Measurements from ENCODE around the gene DSE. TPM values are rescaled to one million over a fixed set of nuclear protein-coding genes. Genes with fewer than 3 reads are reported as not detected.

The DSE gene
- total and polyA plus RNA-seq, 2 donors (not counting 1 experiment from before 2014, with no cell fraction given) = 8.3 to 8.6 TPM

GRCh38 chr6:116327803-116328527, 42.8 kb upstream of the DSE start:
- no peak overlapping the region for H2AFZ ChIP-seq (ENCODE audit: insufficient read depth, low read depth, low read length, poor library complexity, severe bottlenecking)
- Mint-ChIP-seq H3K4me3 (no peak overlapping the region), H3K9me3 (ENCODE audit: insufficient read depth) (no peaks in the 10 kb centered on the region), H3K27me3 (no peaks in the 10 kb centered on the region), H3K4me1 (no peaks in the 10 kb centered on the region), H3K27ac (no peak overlapping the region)
- no peaks in the 10 kb centered on the region for H4K20me1 ChIP-seq (ENCODE audit: control insufficient read depth, insufficient read depth, low read length, poor library complexity, severe bottlenecking)
- CTCF ChIA-PET = no interaction called here
- TF ChIP-seq EZH2 (IDR thresholded peaks at IDR 0.05; ENCODE audit: borderline replicate concordance, insufficient read depth, low read depth, low read length, poor library complexity, severe bottlenecking) = no peak
- TF ChIP-seq, protein P1, sequence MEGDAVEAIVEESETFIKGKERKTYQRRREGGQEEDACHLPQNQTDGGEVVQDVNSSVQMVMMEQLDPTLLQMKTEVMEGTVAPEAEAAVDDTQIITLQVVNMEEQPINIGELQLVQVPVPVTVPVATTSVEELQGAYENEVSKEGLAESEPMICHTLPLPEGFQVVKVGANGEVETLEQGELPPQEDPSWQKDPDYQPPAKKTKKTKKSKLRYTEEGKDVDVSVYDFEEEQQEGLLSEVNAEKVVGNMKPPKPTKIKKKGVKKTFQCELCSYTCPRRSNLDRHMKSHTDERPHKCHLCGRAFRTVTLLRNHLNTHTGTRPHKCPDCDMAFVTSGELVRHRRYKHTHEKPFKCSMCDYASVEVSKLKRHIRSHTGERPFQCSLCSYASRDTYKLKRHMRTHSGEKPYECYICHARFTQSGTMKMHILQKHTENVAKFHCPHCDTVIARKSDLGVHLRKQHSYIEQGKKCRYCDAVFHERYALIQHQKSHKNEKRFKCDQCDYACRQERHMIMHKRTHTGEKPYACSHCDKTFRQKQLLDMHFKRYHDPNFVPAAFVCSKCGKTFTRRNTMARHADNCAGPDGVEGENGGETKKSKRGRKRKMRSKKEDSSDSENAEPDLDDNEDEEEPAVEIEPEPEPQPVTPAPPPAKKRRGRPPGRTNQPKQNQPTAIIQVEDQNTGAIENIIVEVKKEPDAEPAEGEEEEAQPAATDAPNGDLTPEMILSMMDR (IDR thresholded peaks at IDR 0.05) = no peak
- WGBS (ENCODE audit: insufficient coverage) = 88% methylated on average over 4 of the region's 6 CpGs
- H3K9me3 ChIP-seq (ENCODE audit: control extremely low read depth in 1 of 3, control insufficient read depth in 2 of 3, insufficient read depth in 1 of 3, low read length in 2 of 3) = no peaks in the 10 kb centered on the region
- H3K4me2 ChIP-seq (replicated peaks; ENCODE audit: low read depth, low read length, poor library complexity, severe bottlenecking) = no peak overlapping the region
- no peak overlapping the region for H3K9ac ChIP-seq (ENCODE audit: low read length)
- POLR2A ChIA-PET = no interaction called here
- intact Hi-C loops (cut with micrococcal nuclease) = no loop called here
- DNase-seq = no peak
- no peak overlapping the region for H3K4me3 ChIP-seq (ENCODE audit: control extremely low read depth in 1 of 5, extremely low read depth in 1 of 5, insufficient read depth in 1 of 5, low read depth in 2 of 5, low read length in 4 of 5)
- H3K4me1 ChIP-seq (ENCODE audit: control insufficient read depth in 2 of 2, insufficient read depth in 2 of 2, low read length in 2 of 2) = no peaks in the 10 kb centered on the region
- no peak for ATAC-seq (ENCODE audit: low read depth)
- no peak overlapping the region for H3K27ac ChIP-seq (ENCODE audit: low read length in 2 of 2)
- no peaks in the 10 kb centered on the region for H3K27me3 ChIP-seq (replicated peaks in 1 of 4; ENCODE audit: control extremely low read depth in 1 of 4, control insufficient read depth in 3 of 4, insufficient read depth in 4 of 4, low read length in 3 of 4)
- no peaks in the 10 kb centered on the region for H3K36me3 ChIP-seq (replicated peaks in 1 of 2; ENCODE audit: control extremely low read depth in 1 of 2, control insufficient read depth in 1 of 2, extremely low read depth in 1 of 2, insufficient read depth in 2 of 2, low read length in 1 of 2)
- no peaks in the 10 kb centered on the region for H3K79me2 ChIP-seq (ENCODE audit: control insufficient read depth, insufficient read depth, low read length)

DNA sequence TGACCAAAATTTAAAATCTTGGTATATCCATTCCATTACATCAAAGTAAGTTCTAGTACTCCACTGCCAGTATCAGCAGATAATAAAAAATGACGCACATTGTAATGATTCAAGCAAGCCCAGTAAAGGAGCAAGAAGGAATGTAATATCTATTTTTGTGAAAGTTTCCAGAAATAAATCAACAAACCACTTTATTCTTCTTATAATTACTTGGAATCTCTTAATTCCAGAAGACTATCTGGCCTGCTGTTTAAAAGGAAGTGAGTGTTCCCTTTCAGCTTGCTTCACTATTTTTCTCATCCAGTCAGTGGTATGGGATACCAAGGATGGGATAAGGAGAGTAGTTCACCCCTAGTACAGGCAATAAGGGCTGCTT, 42.2 kb upstream of the DSE start:
- Mint-ChIP-seq H3K27ac (no peak overlapping the region), H3K9me3 (ENCODE audit: insufficient read depth) (peaks cover 3% of the 10 kb centered on the region), H3K4me1 (no peaks in the 10 kb centered on the region), H3K27me3 (no peaks in the 10 kb centered on the region), H3K4me3 (no peak overlapping the region)
- H3K4me2 ChIP-seq (replicated peaks; ENCODE audit: low read depth, low read length, poor library complexity, severe bottlenecking) = no peak overlapping the region
- intact Hi-C loops (cut with micrococcal nuclease) = no loop called here
- TF ChIP-seq EZH2 (IDR thresholded peaks at IDR 0.05; ENCODE audit: borderline replicate concordance, insufficient read depth, low read depth, low read length, poor library complexity, severe bottlenecking) = no peak
- TF ChIP-seq, protein P1 (IDR thresholded peaks at IDR 0.05) = no peak
- no peaks in the 10 kb centered on the region for H3K4me1 ChIP-seq (ENCODE audit: control insufficient read depth in 2 of 2, insufficient read depth in 2 of 2, low read length in 2 of 2)
- no peak for DNase-seq
- ChIA-PET POLR2A (no interaction called here), CTCF (no interaction called here)
- no peaks in the 10 kb centered on the region for H3K27me3 ChIP-seq (replicated peaks in 1 of 4; ENCODE audit: control extremely low read depth in 1 of 4, control insufficient read depth in 3 of 4, insufficient read depth in 4 of 4, low read length in 3 of 4)
- no peaks in the 10 kb centered on the region for H4K20me1 ChIP-seq (ENCODE audit: control insufficient read depth, insufficient read depth, low read length, poor library complexity, severe bottlenecking)
- no peaks in the 10 kb centered on the region for H3K9me3 ChIP-seq (ENCODE audit: control extremely low read depth in 1 of 3, control insufficient read depth in 2 of 3, insufficient read depth in 1 of 3, low read length in 2 of 3)
- H2AFZ ChIP-seq (ENCODE audit: insufficient read depth, low read depth, low read length, poor library complexity, severe bottlenecking) = no peak overlapping the region
- no peaks in the 10 kb centered on the region for H3K79me2 ChIP-seq (ENCODE audit: control insufficient read depth, insufficient read depth, low read length)
- H3K36me3 ChIP-seq (replicated peaks in 1 of 2; ENCODE audit: control extremely low read depth in 1 of 2, control insufficient read depth in 1 of 2, extremely low read depth in 1 of 2, insufficient read depth in 2 of 2, low read length in 1 of 2) = no peaks in the 10 kb centered on the region
- no peak overlapping the region for H3K4me3 ChIP-seq (ENCODE audit: control extremely low read depth in 1 of 5, extremely low read depth in 1 of 5, insufficient read depth in 1 of 5, low read depth in 2 of 5, low read length in 4 of 5)
- ATAC-seq (ENCODE audit: low read depth) = no peak
- WGBS (ENCODE audit: insufficient coverage) = no CpG with 5 or more reads among the region's 1 CpG
- H3K27ac ChIP-seq (ENCODE audit: low read length in 2 of 2) = no peak overlapping the region
- H3K9ac ChIP-seq (ENCODE audit: low read length) = no peak overlapping the region
